UCSD-AML1 (cell line): ENCODE measurements around the gene WDR73.

Experiments
- DNase-seq: peaks from one replicate; lab custom pipeline; 2025; ENCODE audit not compliant: unreplicated experiment; lab: John Stamatoyannopoulos, UW

Gene WDR73

DNA sequence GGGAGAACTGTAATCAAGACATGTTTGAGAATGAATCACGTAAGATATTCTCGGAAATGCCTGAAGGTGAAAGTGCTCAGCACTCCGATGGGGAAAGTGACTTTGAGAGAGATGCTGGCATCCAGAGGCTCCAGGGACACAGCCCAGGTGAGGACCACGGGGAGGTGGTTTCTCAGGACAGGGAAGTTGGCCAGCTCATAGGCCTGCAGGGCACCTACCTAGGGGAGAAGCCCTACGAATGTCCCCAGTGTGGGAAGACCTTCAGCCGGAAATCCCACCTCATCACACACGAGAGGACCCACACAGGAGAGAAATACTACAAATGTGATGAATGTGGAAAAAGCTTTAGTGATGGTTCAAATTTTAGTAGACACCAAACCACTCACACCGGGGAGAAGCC, 33.5 kb downstream of the WDR73 start:
- DNase-seq, result no peak

DNA sequence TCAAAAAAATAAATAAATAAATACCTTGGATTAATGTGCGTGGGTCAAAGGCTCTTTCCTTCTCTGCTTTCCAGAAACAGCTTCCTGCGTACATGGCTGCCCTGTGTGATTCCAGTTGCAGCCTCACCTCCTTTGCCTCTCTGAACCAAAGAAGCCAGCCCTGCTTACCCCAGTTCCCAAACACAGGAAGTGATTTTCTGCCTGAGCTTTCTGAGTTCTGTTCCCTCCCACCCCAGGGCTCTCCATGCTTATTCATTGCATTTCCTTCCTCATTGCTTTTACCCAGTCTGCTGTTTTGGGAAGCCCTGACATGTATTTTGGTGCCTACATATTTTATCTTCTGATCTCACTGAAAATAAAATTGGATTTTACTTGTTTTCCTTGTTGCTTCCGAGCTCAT, 37.8 kb downstream of the WDR73 start:
- DNase-seq, result peak; percentile 45

DNA sequence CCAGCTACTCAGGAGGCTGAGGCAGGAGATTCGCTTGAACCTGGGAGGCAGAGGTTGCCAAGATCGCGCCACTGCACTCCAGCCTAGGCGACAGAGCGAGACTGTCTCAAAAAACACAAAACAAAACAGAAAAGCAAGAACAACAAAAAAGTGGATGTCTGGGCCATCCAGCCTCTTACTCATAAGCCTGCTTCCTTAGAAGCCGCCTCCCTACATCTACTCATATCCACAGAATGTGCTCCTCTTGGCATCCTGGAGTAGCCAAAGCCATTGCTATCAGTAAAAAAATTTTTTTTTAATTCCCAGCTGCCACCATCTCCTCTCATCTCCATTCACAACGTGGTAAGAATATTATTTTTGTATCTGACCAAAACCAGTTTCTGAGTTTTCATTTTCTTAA, 42.5 kb downstream of the WDR73 start:
- DNase-seq, result no peak

DNA sequence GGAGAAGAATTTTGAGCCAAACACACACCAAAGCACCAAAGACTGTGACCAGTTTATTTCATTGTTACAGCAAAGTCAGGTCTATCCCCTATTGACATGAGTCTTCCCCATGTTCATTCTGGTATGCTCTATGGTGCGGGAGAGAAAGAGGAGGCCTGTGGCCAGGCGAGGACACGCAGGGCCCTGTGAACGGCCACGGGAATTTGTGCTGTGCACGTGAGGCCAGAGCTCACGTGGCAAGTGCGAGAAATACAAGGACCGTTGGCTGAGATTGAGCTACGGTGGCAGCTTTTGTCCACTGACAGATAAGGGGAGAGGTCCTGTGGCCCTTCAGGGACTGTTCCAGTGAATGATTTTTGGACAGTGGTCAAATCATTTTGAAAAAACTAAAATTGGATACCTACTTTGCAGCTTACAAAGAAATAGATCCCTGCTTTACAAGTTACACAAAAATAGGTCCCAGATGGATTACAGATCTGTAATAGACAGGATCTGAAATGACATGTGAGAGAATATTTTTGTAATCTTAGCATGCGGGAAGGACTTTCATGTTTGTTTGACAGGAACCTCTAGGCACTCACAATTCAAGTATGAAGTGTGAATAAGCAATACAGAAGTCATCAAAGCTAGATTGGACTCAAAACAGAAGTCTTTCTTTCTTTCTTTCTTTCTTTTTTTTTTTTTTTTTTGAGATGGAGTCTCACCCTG, 44.1 kb downstream of the WDR73 start:
- no peak for DNase-seq

DNA sequence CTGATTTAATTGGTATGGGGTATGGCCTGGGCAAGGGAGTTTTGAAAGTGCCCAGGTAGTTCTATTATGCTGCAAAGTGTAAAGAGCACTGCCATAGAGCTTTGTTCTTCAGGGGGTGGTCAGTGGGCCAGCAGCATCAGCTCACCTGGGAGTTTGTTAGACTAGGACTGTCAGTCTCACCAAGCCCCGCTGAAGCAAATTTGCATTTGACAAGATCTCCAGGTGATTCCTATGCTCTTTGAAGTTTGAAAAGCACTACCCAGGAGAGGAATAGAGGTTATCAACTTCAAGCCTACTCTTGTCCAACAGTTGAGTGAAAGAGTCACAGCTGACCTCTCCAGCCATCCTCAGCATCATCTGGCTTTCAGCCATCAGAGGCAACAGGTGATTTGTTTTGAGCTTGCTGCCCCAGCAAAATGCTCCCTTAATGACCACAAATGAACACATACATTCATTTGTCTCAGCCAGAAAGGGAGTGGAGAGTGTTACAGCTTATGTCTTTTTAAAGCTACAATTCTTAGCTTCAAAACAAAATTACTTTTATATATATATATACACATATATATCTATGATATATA, 45.3 kb downstream of the WDR73 start:
- no peak for DNase-seq

DNA sequence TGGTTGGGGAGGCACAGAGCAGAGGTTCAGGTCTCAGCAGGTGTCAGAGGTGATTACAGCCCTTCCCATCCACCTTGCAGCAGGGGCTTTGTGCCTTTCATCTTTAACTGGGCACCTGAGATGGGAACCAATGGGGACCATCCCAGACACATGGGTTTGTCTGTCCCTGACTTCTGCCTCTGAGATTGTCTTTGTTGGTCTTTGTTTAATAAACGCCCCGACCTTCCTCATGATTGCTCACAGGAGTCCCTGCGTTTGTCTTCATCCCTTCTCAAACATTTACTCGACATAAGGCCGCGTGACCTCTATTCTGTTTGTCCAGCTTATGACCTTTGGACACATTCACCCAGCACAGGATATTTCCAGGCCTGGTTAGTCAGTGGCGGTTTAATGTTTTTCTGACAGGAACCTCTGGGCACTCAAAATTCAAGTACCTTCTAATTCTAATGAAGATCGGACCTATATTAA, 47.4 kb downstream of the WDR73 start:
- no peak for DNase-seq

DNA sequence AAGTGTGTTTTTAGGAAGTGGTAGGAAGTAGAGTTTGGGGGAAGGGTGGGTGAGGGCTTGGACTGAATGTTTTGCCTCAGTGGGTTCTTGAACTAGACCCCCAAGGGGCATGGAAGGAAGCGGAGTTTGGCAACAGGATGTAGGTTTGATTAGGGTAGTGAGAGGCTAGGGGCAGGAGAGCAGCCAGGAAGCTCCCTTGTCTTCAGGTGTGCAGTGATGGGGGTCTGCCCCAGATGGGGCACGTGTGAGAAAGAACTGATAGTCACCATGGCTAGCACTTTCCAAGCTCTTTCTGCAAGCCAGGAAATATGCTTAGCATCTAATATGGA, 48.6 kb downstream of the WDR73 start:
- DNase-seq, result no peak

DNA sequence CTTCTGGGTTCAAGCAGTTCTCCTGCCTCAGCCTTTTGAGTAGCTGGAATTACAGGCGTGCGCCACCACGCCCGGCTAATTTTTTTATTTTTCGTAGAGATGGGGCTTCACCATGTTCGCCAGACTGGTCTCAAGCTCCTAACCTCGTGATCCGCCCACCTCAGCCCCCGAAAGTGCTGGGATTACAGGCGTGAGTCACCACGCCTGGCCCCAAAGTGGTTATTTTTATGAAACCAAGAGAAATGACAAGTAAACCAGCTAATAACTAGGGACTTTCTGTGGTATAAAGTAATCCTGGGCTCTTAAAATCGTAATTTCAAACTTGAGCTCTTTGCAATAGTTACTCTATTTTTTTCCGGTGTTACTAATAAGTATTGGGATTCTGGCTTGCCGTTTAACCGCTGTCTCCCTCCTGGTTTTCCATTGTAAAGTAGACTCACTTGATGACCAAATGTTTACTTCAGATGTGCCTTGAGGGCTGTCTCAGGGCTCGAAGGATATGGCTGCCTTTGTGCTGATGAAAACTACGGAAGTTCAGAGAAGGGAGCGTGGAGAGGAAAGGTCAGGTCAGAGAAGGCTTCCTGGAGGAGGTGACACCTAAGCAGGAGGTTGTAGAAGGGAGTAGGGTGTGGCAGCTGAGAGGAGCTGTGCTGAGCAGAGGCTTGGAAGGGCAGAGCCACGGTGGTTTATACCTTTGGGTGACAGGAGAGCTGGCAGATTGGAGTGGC, 49.1 kb downstream of the WDR73 start:
- DNase-seq, result no peak

DNA sequence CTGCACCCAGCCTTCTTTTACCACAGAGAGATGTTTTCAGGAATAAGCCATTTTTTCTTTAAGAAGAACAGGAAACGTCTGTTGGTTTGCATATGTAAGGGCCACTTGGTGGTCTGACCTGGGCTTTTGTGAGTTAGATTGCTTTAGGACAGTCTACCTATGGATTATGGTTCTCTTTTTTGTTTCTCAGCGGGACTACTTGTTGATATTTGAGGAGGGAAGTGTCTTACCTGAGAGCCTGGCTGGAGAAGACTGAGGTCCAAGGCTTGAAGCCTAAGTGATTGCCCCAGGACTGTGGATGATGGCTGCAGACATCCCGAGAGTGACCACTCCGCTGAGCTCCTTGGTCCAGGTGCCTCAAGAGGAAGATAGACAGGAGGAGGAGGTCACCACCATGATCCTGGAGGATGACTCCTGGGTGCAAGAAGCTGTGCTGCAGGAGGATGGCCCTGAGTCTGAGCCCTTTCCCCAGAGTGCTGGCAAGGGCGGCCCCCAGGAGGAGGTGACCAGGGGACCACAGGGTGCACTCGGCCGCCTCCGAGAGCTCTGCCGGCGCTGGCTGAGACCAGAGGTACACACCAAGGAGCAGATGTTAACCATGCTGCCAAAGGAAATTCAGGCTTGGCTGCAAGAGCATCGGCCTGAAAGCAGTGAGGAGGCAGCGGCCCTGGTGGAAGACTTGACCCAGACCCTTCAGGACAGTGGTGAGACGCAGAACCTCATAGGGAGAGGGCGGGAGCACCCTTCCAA, 50.3 kb downstream of the WDR73 start:
- no peak for DNase-seq

DNA sequence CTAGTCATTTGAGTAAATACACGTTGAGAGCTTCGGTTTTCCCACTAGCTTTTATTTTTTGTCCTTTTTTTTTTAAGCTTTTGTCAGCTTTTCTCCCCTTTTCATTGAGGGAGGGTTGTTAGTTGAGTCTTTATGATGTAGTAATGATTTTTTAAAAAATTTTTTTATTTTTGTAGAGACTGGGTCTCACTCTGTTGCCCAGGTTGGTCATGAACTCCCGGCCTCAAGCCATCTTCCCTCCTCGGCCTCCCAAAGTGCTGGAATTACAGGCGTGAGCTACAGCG, 52.6 kb downstream of the WDR73 start:
- DNase-seq, result no peak

DNA sequence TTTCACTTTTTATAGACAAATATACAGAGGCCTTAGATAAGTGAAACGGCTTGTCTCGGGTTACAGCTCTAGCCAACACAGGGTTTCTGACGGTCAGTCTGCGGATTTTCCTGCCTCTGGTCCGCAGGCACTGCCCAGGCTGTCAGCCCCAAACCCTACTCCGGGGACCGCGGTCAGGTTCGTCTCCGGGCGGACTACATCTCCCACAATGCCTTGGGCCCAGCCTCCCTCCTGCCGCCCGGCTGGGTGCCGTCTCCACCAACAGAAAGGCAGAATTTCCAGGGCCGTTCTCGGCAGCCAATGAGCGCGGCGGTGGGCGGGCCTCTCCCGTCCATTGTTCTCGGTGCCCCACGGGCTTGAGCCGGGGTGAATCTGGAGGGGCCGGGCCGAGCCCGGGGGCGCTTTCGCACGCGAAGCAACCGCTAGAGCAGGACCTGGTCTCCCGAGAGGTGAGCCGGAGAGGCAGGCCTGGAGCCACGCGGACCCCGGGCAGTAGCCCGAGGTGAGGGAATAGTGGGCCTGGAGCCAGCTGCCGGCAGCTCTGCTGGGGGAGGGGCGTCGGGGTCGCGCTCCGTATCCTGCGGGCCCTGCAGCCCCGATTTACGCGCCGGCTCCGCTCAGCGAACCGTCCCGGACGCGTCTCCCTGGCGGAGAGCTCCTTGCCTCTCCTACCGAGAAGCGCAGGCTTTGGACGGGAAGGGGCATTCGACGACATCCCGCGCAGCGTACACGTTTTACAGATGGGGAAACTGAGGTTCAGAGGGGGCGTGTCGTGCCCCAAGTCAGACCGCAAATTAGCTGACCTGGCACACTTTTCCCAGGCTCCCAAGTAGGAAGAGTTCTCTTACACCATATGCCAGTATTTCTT, 53.2 kb downstream of the WDR73 start, which contains the start of gene ZSCAN2:
ZSCAN2 (plus strand) TSS at position 323 of the 868 bp plus-strand sequence. CDS start 2,919 bp downstream, outside the sequence.
- peak; percentile 93 for DNase-seq

DNA sequence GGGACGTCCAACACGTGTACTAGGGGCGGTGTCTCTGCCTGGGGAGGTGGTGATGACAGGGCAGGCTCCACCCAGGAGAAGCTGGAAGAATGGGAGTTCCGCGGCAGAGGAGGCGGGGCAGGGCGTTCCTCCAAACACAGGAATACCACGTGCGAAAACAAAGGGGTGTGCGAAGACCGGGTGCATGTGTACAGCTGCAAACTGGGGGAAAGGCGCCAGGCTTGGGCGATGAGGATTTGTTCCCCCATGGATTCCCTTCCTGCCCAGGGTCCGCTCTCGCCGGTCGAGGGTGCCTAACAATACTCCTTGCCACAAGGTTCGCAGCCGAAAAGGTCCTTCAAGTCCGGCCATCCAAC, 53.8 kb downstream of the WDR73 start:
- peak; percentile 79 for DNase-seq

DNA sequence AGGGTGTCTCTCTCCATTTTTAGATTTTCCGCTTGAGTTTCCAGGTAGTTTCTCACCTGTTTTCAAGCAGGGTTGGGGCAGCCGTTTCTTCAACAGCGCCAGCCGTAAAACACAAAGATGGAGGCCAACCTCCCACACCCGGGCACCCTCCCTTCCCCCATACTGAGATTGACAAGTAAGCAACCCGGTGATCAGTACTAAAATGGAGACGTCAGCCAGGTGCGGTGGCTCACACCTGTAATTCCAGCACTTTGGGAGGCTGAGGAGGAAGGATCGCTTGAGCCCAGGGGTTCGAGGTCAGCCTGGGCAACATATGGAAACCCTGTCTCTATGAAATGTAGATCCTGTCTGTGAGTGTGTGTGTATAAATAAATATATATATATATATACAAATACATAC, 54.2 kb downstream of the WDR73 start:
- no peak for DNase-seq

DNA sequence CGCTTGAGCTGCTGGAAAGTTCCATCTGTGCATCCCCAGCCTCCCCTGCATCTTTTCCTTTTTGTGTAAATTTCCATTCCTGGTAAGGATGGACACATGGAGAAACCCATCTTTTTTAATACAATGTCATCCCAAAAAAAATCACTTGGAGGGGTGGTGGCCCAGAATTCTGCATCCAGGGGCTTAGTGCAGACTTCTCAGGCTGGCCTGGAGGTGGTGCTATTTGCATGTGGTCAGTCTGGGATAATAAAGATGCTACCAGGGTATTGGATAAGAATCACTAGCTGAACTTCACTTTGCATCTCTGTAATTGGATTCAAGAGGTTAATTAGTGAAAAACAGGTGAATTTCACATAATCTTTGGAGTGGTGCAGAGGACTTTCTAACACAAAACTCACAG, 55.1 kb downstream of the WDR73 start:
- DNase-seq, result peak; percentile 28

DNA sequence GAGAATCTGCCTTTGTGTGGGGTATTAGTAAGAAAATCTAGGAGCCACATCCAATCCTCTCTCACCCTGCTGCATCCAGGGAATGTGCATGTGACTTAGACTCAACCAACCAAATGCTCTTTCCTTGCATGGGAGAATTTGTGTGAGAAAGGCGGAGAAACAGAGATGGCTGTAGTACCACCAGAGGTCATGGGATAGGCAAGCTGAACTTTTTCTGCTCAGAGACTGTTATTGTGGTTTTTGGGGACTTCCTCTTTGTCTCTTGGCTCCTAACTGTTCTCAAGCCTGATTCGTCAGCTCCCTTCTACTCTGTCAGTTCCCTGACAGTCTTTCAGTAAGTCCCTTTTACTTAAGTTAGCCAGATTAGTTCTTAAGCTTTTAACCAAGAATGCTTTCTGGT, 55.8 kb downstream of the WDR73 start:
- peak; percentile 49 for DNase-seq

DNA sequence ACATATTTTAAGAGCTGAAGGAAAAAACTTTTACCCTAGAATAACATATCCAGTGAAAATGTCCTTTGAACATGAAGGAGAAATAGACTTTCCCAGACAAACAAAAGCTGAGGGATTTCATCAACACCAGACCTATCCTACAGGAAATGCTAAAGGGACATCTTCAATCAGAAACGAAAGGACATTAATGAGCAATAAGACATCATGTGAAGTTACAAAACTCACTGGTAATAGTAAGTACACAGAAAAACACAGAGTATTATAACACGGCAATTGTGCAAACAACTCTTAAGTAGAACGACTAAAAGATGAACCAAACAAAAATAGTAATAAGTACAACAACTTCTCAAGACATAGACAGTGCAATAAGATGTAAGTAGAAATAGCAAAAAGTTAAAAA, 56.8 kb downstream of the WDR73 start:
- no peak for DNase-seq

DNA sequence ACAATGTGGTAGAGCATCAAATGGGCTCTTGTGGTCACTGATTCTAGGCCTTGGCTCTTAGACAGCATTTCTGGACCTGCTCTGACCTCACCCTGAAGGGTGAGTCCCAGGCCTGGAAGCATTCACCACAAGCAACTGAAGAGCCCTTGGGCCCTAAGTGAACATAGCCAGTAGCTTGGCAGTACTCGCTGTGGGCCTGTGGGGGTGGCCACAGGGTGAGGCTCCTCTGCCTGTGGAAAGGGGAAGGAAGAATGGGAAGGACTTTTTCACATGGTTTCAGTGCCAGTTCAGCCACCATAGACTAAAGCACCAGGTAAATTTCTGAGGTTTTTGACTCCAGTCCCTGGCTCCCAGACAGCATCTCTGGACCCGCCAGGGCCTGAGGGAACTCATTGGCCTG, 58.4 kb downstream of the WDR73 start:
- DNase-seq, result peak; percentile 43

DNA sequence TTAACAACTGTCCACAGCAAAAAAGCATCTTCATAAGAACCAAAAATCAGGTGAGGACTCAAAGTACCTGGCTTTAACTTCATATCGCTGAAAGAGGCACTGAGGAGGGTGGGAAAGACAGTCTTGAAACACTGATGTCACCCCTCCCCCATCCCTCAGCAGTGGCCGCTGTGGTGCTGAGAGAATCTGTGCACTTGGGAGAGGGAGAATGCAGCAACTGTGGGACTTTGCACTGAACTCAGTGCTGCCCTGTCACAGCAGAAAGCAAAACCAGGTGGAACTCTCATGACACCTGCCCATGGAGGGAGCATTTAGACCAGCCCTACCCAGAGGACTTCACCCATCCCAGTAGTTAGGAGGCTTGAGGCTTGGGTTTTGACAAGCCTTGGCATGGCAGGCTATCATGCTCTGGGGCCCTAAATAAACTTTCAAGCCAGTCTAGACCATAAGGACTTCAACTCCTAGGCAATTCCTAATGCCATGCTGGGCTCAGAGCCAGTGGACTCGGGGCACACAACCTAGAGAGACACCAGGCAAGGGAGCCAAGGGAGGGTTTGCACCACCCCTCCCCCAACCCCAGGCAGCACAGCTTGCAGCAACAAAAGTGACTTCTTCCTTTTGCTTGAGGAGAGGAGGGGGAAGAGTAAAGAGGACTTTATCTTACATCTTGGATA, 59.3 kb downstream of the WDR73 start:
- DNase-seq, result no peak

DNA sequence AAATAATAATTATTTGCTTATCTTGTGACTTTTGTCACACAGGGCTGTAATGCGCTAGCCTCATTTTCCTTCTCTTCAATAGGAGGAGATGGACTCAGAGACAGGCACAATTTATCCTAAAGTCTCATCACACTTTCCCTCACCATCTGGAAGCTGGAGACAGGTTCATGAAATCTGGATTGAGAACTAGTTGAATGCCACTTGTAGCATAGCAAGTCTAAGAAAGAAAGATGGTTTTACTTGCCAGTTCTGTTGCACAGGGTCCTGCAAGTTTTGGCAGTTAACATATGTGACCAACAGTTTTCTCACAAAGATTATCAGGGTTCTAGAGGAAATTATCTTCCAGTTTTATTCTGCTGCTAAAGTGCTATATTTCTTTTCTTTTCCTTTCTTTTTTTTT, 62.3 kb downstream of the WDR73 start:
- no peak for DNase-seq

DNA sequence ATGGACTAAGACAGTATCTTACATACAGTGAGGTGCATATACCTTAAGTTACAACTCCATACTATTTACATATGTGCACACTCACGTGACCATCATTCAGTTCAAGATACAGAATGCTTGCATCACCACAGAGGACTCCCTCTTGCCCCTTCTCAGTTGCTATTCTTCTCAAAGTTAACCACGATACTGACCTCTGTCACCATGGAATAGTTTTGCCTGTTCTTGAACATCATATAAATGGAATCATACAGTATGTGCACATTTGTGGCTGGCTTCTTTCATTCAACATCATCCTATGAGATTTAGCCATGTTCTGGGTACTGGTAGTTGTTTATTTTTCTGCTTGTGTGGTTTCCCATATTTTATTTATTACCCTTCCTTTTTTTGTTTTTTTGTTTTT, 63.7 kb downstream of the WDR73 start:
- no peak for DNase-seq
